H1 (cell line): ENCODE results near the gene TESMIN. TPM values are rescaled to one million over a fixed set of nuclear protein-coding genes. Genes with fewer than 3 reads are reported as not detected.

Experiments used
- BRCA1 ChIP-seq: IDR thresholded peaks from 2 replicates; pipeline ENCODE4 v1.6.1; 2012; ENCODE audit warnings: low read depth, low read length, improper control_type of control experiment
- CHD2 ChIP-seq: IDR thresholded peaks from 2 replicates; pipeline ENCODE4 v1.6.1; 2012; ENCODE audit warnings: low read length, improper control_type of control experiment
- CTBP2 ChIP-seq: IDR thresholded peaks from 2 replicates; pipeline ENCODE4 v1.7.0; 2011; ENCODE audit warnings: borderline replicate concordance, mild to moderate bottlenecking, moderate library complexity, mixed read lengths, low read length; ENCODE audit not compliant: insufficient read depth, insufficient read length
- E2F6 ChIP-seq: IDR thresholded peaks from 2 replicates; pipeline ENCODE4 v1.6.1; 2012; ENCODE audit warnings: inconsistent platforms
- EGR1 ChIP-seq: IDR thresholded peaks from 2 replicates; pipeline ENCODE4 v1.6.1; 2011; ENCODE audit warnings: low read depth, low read length, borderline replicate concordance
- EZH2 ChIP-seq: fragments of 200-600 bp; sonication (generic); IDR thresholded peaks from 2 replicates; pipeline ENCODE4 v1.7.1; 2012; ENCODE audit warnings: low read depth, mild to moderate bottlenecking, moderate library complexity, low read length, inconsistent platforms; ENCODE audit not compliant: severe bottlenecking
- HDAC6 ChIP-seq: IDR thresholded peaks from one replicate; pipeline ENCODE4 v1.7.1; 2012; ENCODE audit warnings: low read depth, mild to moderate bottlenecking, inconsistent platforms, low read length, moderate library complexity
- KDM5A ChIP-seq: fragments of 200-600 bp; IDR thresholded peaks from 2 replicates; pipeline ENCODE4 v1.7.1; 2012; ENCODE audit warnings: mild to moderate bottlenecking, low read length, inconsistent platforms, mixed read lengths
- NRF1 ChIP-seq: IDR thresholded peaks from 2 replicates; pipeline ENCODE4 v1.6.1; 2011; ENCODE audit warnings: mild to moderate bottlenecking, low read depth, low read length, improper control_type of control experiment
- POLR2A ChIP-seq, 2 experiments: IDR thresholded peaks; 1 replicate in 1 of 2; 2 replicates in 1 of 2; pipeline ENCODE4 v1.6.1; 2011; ENCODE audit warnings: low read depth in 2 of 2, low read length in 2 of 2, mild to moderate bottlenecking in 2 of 2; ENCODE audit errors: control extremely low read depth in 1 of 2
- POLR2AphosphoS5 ChIP-seq: IDR thresholded peaks from 2 replicates; pipeline ENCODE4 v1.6.1; 2011; ENCODE audit warnings: low read depth, low read length
- POU5F1 ChIP-seq: IDR thresholded peaks from 2 replicates; pipeline ENCODE4 v1.6.1; 2011; ENCODE audit warnings: low read depth, mild to moderate bottlenecking, low read length, moderate library complexity
- RAD21 ChIP-seq, 2 experiments: IDR thresholded peaks in 1 of 2; conservative IDR thresholded peaks in 1 of 2; 2 replicates each; pipeline ENCODE4 v1.6.1; 2011; ENCODE audit warnings: low read depth in 2 of 2, low read length in 2 of 2, improper control_type of control experiment in 1 of 2, inconsistent platforms in 1 of 2, mild to moderate bottlenecking in 1 of 2, moderate library complexity in 1 of 2
- RBBP5 ChIP-seq: IDR thresholded peaks from 2 replicates; pipeline ENCODE4 v1.7.1; 2012; ENCODE audit warnings: low read depth, mild to moderate bottlenecking, inconsistent platforms, low read length, moderate library complexity, borderline replicate concordance
- RNF2 ChIP-seq: fragments of 200-900, 300-1000 bp; sonication (generic); IDR thresholded peaks from 2 replicates; pipeline ENCODE4 v1.7.1; 2016; ENCODE audit warnings: borderline replicate concordance, low read depth, mild to moderate bottlenecking, antibody characterized with exemption, low read length; ENCODE audit not compliant: poor library complexity, severe bottlenecking; ENCODE audit errors: missing control alignments
- SIN3A ChIP-seq, 2 experiments: IDR thresholded peaks in 1 of 2; conservative IDR thresholded peaks in 1 of 2; 2 replicates each; pipeline ENCODE4 v1.6.1; 2011 to 2012; ENCODE audit warnings: low read length in 2 of 2, improper control_type of control experiment in 1 of 2, low read depth in 1 of 2, mild to moderate bottlenecking in 1 of 2
- SIRT6 ChIP-seq: IDR thresholded peaks from one replicate; pipeline ENCODE4 v1.7.1; 2012; ENCODE audit warnings: low read length, inconsistent platforms
- SIX5 ChIP-seq: IDR thresholded peaks from 2 replicates; pipeline ENCODE4 v1.6.1; 2011; ENCODE audit warnings: mild to moderate bottlenecking, low read depth, low read length
- SP1 ChIP-seq: IDR thresholded peaks from 2 replicates; pipeline ENCODE4 v1.6.1; 2011; ENCODE audit warnings: low read depth, low read length
- SP4 ChIP-seq: IDR thresholded peaks from 2 replicates; pipeline ENCODE4 v1.6.1; 2012; ENCODE audit warnings: low read length, inconsistent platforms
- TBP ChIP-seq: IDR thresholded peaks from 2 replicates; pipeline ENCODE4 v1.6.1; 2011; ENCODE audit warnings: low read depth, low read length, improper control_type of control experiment
- USF2 ChIP-seq: IDR thresholded peaks from 2 replicates; pipeline ENCODE4 v1.6.1; 2011; ENCODE audit warnings: low read length, improper control_type of control experiment
- polyA plus RNA-seq, 7 experiments: library from polyadenylated mRNA; depleted of rRNA in 3 of 7; stranded (reverse) in 5 of 7; unstranded in 2 of 7; fragments of >200 nt in 5 of 7; fragments of 200-250 nt in 2 of 7; gene quantifications; 1 replicate in 5 of 7; 2 replicates in 1 of 7; 4 replicates in 1 of 7; pipeline versions ENCODE4 v1.2.1 to v1.2.3, GENCODE V29; 2011 to 2013; ENCODE audit warnings: missing spikeins in 2 of 7, mixed read lengths in 2 of 7
- total RNA-seq: library from RNA; stranded (reverse); fragmentation: NEBNext Ultra II Directional; extraction: Animal tissue kit (Norgen Biotek cat#: 25700); gene quantifications from 2 replicates; pipeline ENCODE4 v1.2.1, GENCODE V29; 2021

Gene TESMIN
- total and polyA plus RNA-seq, 2 of the 8 experiments (the other 6 are each of a cell fraction or from before 2014, with no cell fraction given), result 22.6 to 61.1 TPM

GRCh38 chr11:68684385-68685356 lies 66.6 kb downstream of the TESMIN start, which contains the start of gene GAL (continued):
- TF ChIP-seq EGR1, result no peak
- no peak for TF ChIP-seq CHD2
- no peak for TF ChIP-seq SP1
- peak; percentile 77 for TF ChIP-seq EZH2
- peak; percentile 11; the same call in 1 of the 2 replicates for TF ChIP-seq TBP
- no peak for TF ChIP-seq SP4
- TF ChIP-seq POU5F1, result no peak
- no peak for TF ChIP-seq POLR2AphosphoS5
- TF ChIP-seq NRF1, result no peak
- peak; percentile 36 for TF ChIP-seq RNF2
- TF ChIP-seq RBBP5, result peak; percentile 41; the same call in 1 of the 2 replicates
- TF ChIP-seq E2F6, result peak; percentile 50
- TF ChIP-seq KDM5A, result no peak
- TF ChIP-seq SIN3A (conservative IDR thresholded peaks at IDR 0.05 in 1 of 2, IDR thresholded peaks at IDR 0.05 in 1 of 2; ENCODE audit: low read depth in 1 of 2, low read length in 2 of 2), result no peak
- no peak for TF ChIP-seq CTBP2
- TF ChIP-seq HDAC6, result no peak
- no peak for TF ChIP-seq RAD21 (IDR thresholded peaks at IDR 0.05 in 1 of 2, conservative IDR thresholded peaks at IDR 0.05 in 1 of 2; ENCODE audit: low read depth in 2 of 2, low read length in 2 of 2)
- peak in 1 of 2 experiments; percentile 52; a peak in 2 of 3 replicates for TF ChIP-seq POLR2A (IDR thresholded peaks at IDR 0.05; ENCODE audit: control extremely low read depth in 1 of 2, low read depth in 2 of 2, low read length in 2 of 2)
- TF ChIP-seq USF2, result no peak
- no peak for TF ChIP-seq SIX5
- no peak for TF ChIP-seq BRCA1
- no peak for TF ChIP-seq SIRT6
